ENCODE measurements around the gene CPEB3. TPM values are rescaled to one million over a fixed set of nuclear protein-coding genes. Genes with fewer than 3 reads are reported as not detected.

Gene CPEB3
- total and polyA plus RNA-seq, 8 donors = 1.3 to 11.2 (median 3.6) TPM

- intact Hi-C loops (cut with DNase I; ENCODE audit: low total_unique reads) = no loop called here
- H3K4me1 ChIP-seq = peaks cover 0 to 16% (median 8%) of the 10 kb centered on the region in 4 donors
- no peak overlapping the region for H3K27ac ChIP-seq
- no peak overlapping the region for H3K4me3 ChIP-seq
- TF ChIP-seq CTCF (IDR thresholded peaks at IDR 0.05) (no peak), EP300 (IDR thresholded peaks at IDR 0.05) (no peak), POLR2AphosphoS5 (IDR thresholded peaks at IDR 0.05) (no peak), POLR2A (IDR thresholded peaks at IDR 0.05) (no peak)
- no peak for DNase-seq
- H3K9me3 ChIP-seq = no peaks in the 10 kb centered on the region
- H3K36me3 ChIP-seq = peaks cover 0 to 22% (median 11%) of the 10 kb centered on the region in 4 donors
- no peaks in the 10 kb centered on the region for H3K27me3 ChIP-seq
- WGBS, 5 donors = 71 to 89% (median 88%) methylated on average over 2 of the region's 2 CpGs
Observed at GRCh38 chr10:92323079-92323478, 32.2 kb upstream of the CPEB3 start.

GRCh38 chr10:92316610-92317009 is 25.7 kb upstream of the CPEB3 start:
- no peak for TF ChIP-seq POLR2AphosphoS5 (IDR thresholded peaks at IDR 0.05)
- Histone ChIP-seq H3K27ac (no peak overlapping the region), H3K4me3 (no peak overlapping the region), H3K27me3 (no peaks in the 10 kb centered on the region), H3K4me1 (peaks cover 0 to 5% (median 0%) of the 10 kb centered on the region in 4 donors), H3K9me3 (no peaks in the 10 kb centered on the region), H3K36me3 (peaks cover 3 to 59% (median 49%) of the 10 kb centered on the region in 4 donors)
- WGBS, 5 donors = 79 to 92% (median 88%) methylated on average over 2 of the region's 2 CpGs
- DNase-seq = no peak
- intact Hi-C loops (cut with DNase I; ENCODE audit: low total_unique reads) = no loop called here

GRCh38 chr10:92313750-92314149 is 22.9 kb upstream of the CPEB3 start:
- no peak overlapping the region for H3K27ac ChIP-seq
- 94 to 100% (median 96%) methylated on average over 3 of the region's 3 CpGs for WGBS, 5 donors
- intact Hi-C loops (cut with DNase I; ENCODE audit: low total_unique reads) = no loop called here

GRCh38 chr10:92309272-92309671 is 18.4 kb upstream of the CPEB3 start:
- peaks cover 8 to 35% (median 33%) of the 10 kb centered on the region in 4 donors for H3K36me3 ChIP-seq
- DNase-seq = no peak
- no peak overlapping the region for H3K27ac ChIP-seq
- intact Hi-C loops (cut with DNase I; ENCODE audit: low total_unique reads) = no loop called here
- H3K4me1 ChIP-seq = peaks cover 0 to 43% (median 13%) of the 10 kb centered on the region in 4 donors
- WGBS, 5 donors = 62 to 87% (median 73%) methylated on average over 1 of the region's 1 CpG
- H3K9me3 ChIP-seq = no peaks in the 10 kb centered on the region
- TF ChIP-seq EP300 (IDR thresholded peaks at IDR 0.05) = no peak
- H3K4me3 ChIP-seq = no peak overlapping the region
- H3K27me3 ChIP-seq = no peaks in the 10 kb centered on the region

More at GRCh38 chr10:92313750-92314149, 22.9 kb upstream of the CPEB3 start:
- no peak for DNase-seq
- Histone ChIP-seq H3K27me3 (no peaks in the 10 kb centered on the region), H3K9me3 (no peaks in the 10 kb centered on the region), H3K4me1 (peaks cover 0 to 18% (median 6%) of the 10 kb centered on the region in 4 donors), H3K36me3 (peaks cover 8 to 59% (median 51%) of the 10 kb centered on the region in 4 donors), H3K4me3 (no peak overlapping the region)
- no peak for TF ChIP-seq POLR2AphosphoS5 (IDR thresholded peaks at IDR 0.05)
- TF ChIP-seq EP300 (IDR thresholded peaks at IDR 0.05) = no peak
- no peak for TF ChIP-seq CTCF (IDR thresholded peaks at IDR 0.05)
- no peak for TF ChIP-seq POLR2A (IDR thresholded peaks at IDR 0.05)

- Histone ChIP-seq H3K9me3 (no peaks in the 10 kb centered on the region), H3K27me3 (no peaks in the 10 kb centered on the region), H3K27ac (no peak overlapping the region), H3K4me3 (no peak overlapping the region), H3K36me3 (peaks cover 0 to 7% (median 6%) of the 10 kb centered on the region in 4 donors), H3K4me1 (peaks cover 0 to 57% (median 15%) of the 10 kb centered on the region in 4 donors)
- 91 to 94% (median 92%) methylated on average over 13 of the region's 13 CpGs for WGBS, 5 donors
- DNase-seq = no peak
- intact Hi-C loops (cut with DNase I; ENCODE audit: low total_unique reads) = no loop called here
- no peak for TF ChIP-seq POLR2AphosphoS5 (IDR thresholded peaks at IDR 0.05)
- TF ChIP-seq POLR2A (IDR thresholded peaks at IDR 0.05) = no peak
- no peak for TF ChIP-seq CTCF (IDR thresholded peaks at IDR 0.05)
- TF ChIP-seq EP300 (IDR thresholded peaks at IDR 0.05) = no peak
Observed at GRCh38 chr10:92305133-92306072, 14.5 kb upstream of the CPEB3 start.

Measured in stomach (tissue), 9 donors.